K562 (cell line): Measurements from ENCODE around the gene MUSTN1. TPM values are rescaled to one million over a fixed set of nuclear protein-coding genes. Genes with fewer than 3 reads are reported as not detected.

Experiments used
- ATAC-seq: fragments of 200-7000 bp; cut with Tn5 transposase; 3 replicates; pipeline ENCODE4 v1.9.1; 2020; ENCODE audit warnings: moderate library complexity
- BruUV-seq: library from RNA; stranded (reverse); fragments of 400-500 nt; replicated peaks from 2 replicates; lab custom pipeline; 2021; lab: Mats Ljungman, UMichigan
- CTCF ChIA-PET: fragments of 300-600 bp; formaldehyde crosslinking; extraction: SDS; loops from one replicate; lab custom pipeline; 2021; ENCODE audit warnings: low intra/inter-chr PET ratio; lab: Yijun Ruan, JAX
- POLR2A ChIA-PET: fragments of 300-600, 350-650 bp; sonication (Branson Sonifier 250); formaldehyde crosslinking; extraction: SDS; loops from one replicate; lab custom pipeline; 2021; ENCODE audit warnings: antibody characterized with exemption, inconsistent platforms; lab: Yijun Ruan, JAX
- DNase-seq, 4 experiments: peaks; one replicate each; pipeline versions ENCODE4 v3.0.0 to v3.0.0-alpha.2; 2011 to 2018; ENCODE audit warnings: low spot score in 3 of 4, mixed read lengths in 3 of 4; ENCODE audit errors: extremely low read depth in 1 of 4
- FAIRE-seq: peaks from 2 replicates; lab custom pipeline; 2011; peaks lifted over from hg19 to GRCh38; lab: Jason Lieb, UNC
- H2AFZ ChIP-seq: 2 replicates; pipeline ENCODE4 v1.6.0; 2011; ENCODE audit warnings: low read depth, low read length, control low read depth, inconsistent platforms
- H3K27ac ChIP-seq: fragments of 200-600 bp; 3 replicates; pipeline ENCODE4 v1.8.0; 2011; ENCODE audit warnings: low read depth, mild to moderate bottlenecking, control low read depth, inconsistent platforms, low read length, moderate library complexity, mixed read lengths; ENCODE audit errors: extremely low read depth
- H3K27me3 ChIP-seq, 2 experiments: fragments of 300-600 bp in 1 of 2; 2 replicates in 1 of 2; 3 replicates in 1 of 2; pipeline versions ENCODE4 v1.6.0 to v1.8.0; 2011; ENCODE audit warnings: inconsistent platforms in 2 of 2, low read length in 2 of 2, mild to moderate bottlenecking in 1 of 2, mixed read lengths in 1 of 2, moderate library complexity in 1 of 2; ENCODE audit not compliant: control insufficient read depth in 2 of 2, insufficient read depth in 2 of 2
- H3K36me3 ChIP-seq: fragments of 300-600 bp; 3 replicates; pipeline ENCODE4 v1.8.0; 2011; ENCODE audit warnings: mild to moderate bottlenecking, low read length, inconsistent platforms; ENCODE audit not compliant: control insufficient read depth, insufficient read depth
- H3K4me1 ChIP-seq, 2 experiments: fragments of 200-600 bp in 1 of 2; replicated peaks in 1 of 2; 2 replicates in 1 of 2; 3 replicates in 1 of 2; pipeline versions ENCODE4 v1.5.1 to v1.8.0; 2011; ENCODE audit warnings: inconsistent platforms in 2 of 2, low read length in 2 of 2, mild to moderate bottlenecking in 1 of 2, mixed read lengths in 1 of 2, moderate library complexity in 1 of 2; ENCODE audit not compliant: control insufficient read depth in 2 of 2, insufficient read depth in 2 of 2
- H3K4me2 ChIP-seq: 2 replicates; pipeline ENCODE4 v1.6.1; 2011; ENCODE audit warnings: low read length, control low read depth, inconsistent platforms, mixed read lengths; ENCODE audit not compliant: insufficient read depth
- H3K4me3 ChIP-seq: fragments of 200-600 bp; sonication (generic), shearing (Covaris generic); 2 replicates; pipeline ENCODE4 v1.5.1; 2016; ENCODE audit warnings: control low read depth, inconsistent platforms
- H3K79me2 ChIP-seq: fragments of 200-600 bp; 3 replicates; pipeline ENCODE4 v1.8.0; 2011; ENCODE audit warnings: low read length, inconsistent platforms; ENCODE audit not compliant: control insufficient read depth, insufficient read depth
- H3K9ac ChIP-seq, 2 experiments: 2 replicates each; pipeline versions ENCODE4 v1.6.0 to v1.6.1; 2011; ENCODE audit warnings: low read depth in 2 of 2, low read length in 2 of 2, control low read depth in 1 of 2, inconsistent platforms in 1 of 2, mild to moderate bottlenecking in 1 of 2, mixed read lengths in 1 of 2; ENCODE audit not compliant: insufficient read depth in 1 of 2
- H3K9me1 ChIP-seq: one replicate; pipeline ENCODE4 v1.6.0; 2011; ENCODE audit warnings: inconsistent platforms, mild to moderate bottlenecking, low read length, moderate library complexity; ENCODE audit not compliant: control insufficient read depth, insufficient read depth
- H3K9me3 ChIP-seq: replicated peaks from 2 replicates; pipeline ENCODE4 v1.5.1; 2011; ENCODE audit warnings: low read depth, low read length, inconsistent platforms; ENCODE audit not compliant: control insufficient read depth, insufficient read depth
- H4K20me1 ChIP-seq: replicated peaks from 2 replicates; pipeline ENCODE4 v1.6.1; 2011; ENCODE audit warnings: low read length, inconsistent platforms, mixed read lengths; ENCODE audit not compliant: control insufficient read depth, insufficient read depth
- DPF2 ChIP-seq: fragments of 450-650 bp; IDR thresholded peaks from 2 replicates; pipeline ENCODE4 v1.6.1; 2016
- KDM4B ChIP-seq, 2 experiments: fragments of 450-650 bp in 1 of 2; sonication (generic) in 1 of 2; IDR thresholded peaks; 2 replicates each; pipeline ENCODE4 v1.6.1; 2016 to 2017; ENCODE audit warnings: borderline replicate concordance in 2 of 2, antibody characterized with exemption in 1 of 2, low read depth in 1 of 2, mild to moderate bottlenecking in 1 of 2
- KLF6 ChIP-seq: fragments of 250-450 bp; sonication (Bioruptor Pico); IDR thresholded peaks from 2 replicates; pipeline ENCODE4 v1.4.0; 2020; ENCODE audit warnings: mild to moderate bottlenecking, moderate library complexity, borderline replicate concordance
- PPARD ChIP-seq: fragments of 250-450 bp; sonication (Bioruptor Pico); IDR thresholded peaks from 2 replicates; pipeline ENCODE4 v1.8.0; 2022; ENCODE audit warnings: inconsistent platforms, mild to moderate bottlenecking, moderate library complexity
- SMARCC2 ChIP-seq: fragments of 450-650 bp; IDR thresholded peaks from 2 replicates; pipeline ENCODE4 v1.6.1; 2017; ENCODE audit warnings: antibody characterized with exemption, moderate library complexity, mild to moderate bottlenecking, low read depth
- SRSF3 ChIP-seq: fragments of 200-400 bp; formaldehyde crosslinking; IDR thresholded peaks from 2 replicates; pipeline ENCODE4 v1.6.1; 2016; ENCODE audit warnings: mild to moderate bottlenecking, low read length, moderate library complexity; ENCODE audit not compliant: insufficient read depth
- STAT5B ChIP-seq: fragments of 250-450 bp; sonication (Bioruptor Pico); IDR thresholded peaks from 2 replicates; pipeline ENCODE4 v1.8.0; 2021; ENCODE audit warnings: mild to moderate bottlenecking, inconsistent platforms
- TEAD1 ChIP-seq, 2 experiments: fragments of 450-650 bp in 1 of 2; sonication (generic) in 1 of 2; formaldehyde crosslinking; IDR thresholded peaks; 2 replicates each; pipeline versions ENCODE4 v1.4.0 to v1.8.0; 2020 to 2022; ENCODE audit warnings: mild to moderate bottlenecking in 2 of 2, missing genetic modification reagents in 1 of 2
- ZFP30 ChIP-seq: fragments of 250-450 bp; sonication (Bioruptor Pico); IDR thresholded peaks from 2 replicates; pipeline ENCODE4 v1.8.0; 2022; ENCODE audit warnings: moderate library complexity, mild to moderate bottlenecking, inconsistent platforms, borderline replicate concordance
- ZNF583 ChIP-seq: fragments of 250-450 bp; sonication (Bioruptor Pico); IDR thresholded peaks from 2 replicates; pipeline ENCODE4 v1.4.0; 2020
- WGBS: fragments of 100-300 bp; shearing (Covaris generic); methylation state at CpG from one replicate; pipeline ENCODE4 v1.1.6; 2016; ENCODE audit warnings: low coverage, mixed read lengths; ENCODE audit not compliant: insufficient coverage; ENCODE audit errors: missing lambda C conversion rate; 5-methylcytosine and 5-hydroxymethylcytosine counted together
- in situ Hi-C: fragments of 300-500 bp; cut with MboI; formaldehyde crosslinking; loops from 4 replicates; pipeline ENCODE4 v1.15.0; 2018; ENCODE audit warnings: inconsistent platforms, mixed read lengths
- intact Hi-C: fragments of 100-400 bp; cut with micrococcal nuclease; formaldehyde crosslinking; loops from 2 replicates; pipeline ENCODE4 v1.14.2; 2022
- polyA plus RNA-seq, 8 experiments: library from polyadenylated mRNA; depleted of rRNA in 4 of 8; stranded (reverse) in 5 of 8; unstranded in 3 of 8; fragments of >200 nt; fragmentation: Nextera tagmentation in 2 of 8; fragmentation: Illumina TruSeq in 1 of 8; extraction: Ambion mirVana in 2 of 8; extraction: Trizol in 1 of 8; gene quantifications; 2 replicates each; pipeline versions ENCODE4 v1.2.1 to v1.2.3, GENCODE V29; 2011 to 2014; ENCODE audit warnings: inconsistent platforms in 1 of 8, missing spikeins in 1 of 8
- total RNA-seq, 7 experiments: library from RNA; depleted of rRNA in 6 of 7; stranded (reverse); fragments of >200 nt in 6 of 7; fragmentation: Illumina TruSeq in 2 of 7; extraction: Trizol in 2 of 7; gene quantifications; 2 replicates each; pipeline versions ENCODE4 v1.2.1 to v1.2.3, GENCODE V29; 2011 to 2021; ENCODE audit warnings: low replicate concordance in 1 of 7
- TF ChIP-seq, protein P1 (sequence below): sonication (generic); formaldehyde crosslinking; IDR thresholded peaks from 2 replicates; pipeline ENCODE4 v1.8.1; 2023; ENCODE audit warnings: mild to moderate bottlenecking, missing genetic modification reagents

Gene MUSTN1
- total and polyA plus RNA-seq, 9 of the 15 experiments (the other 6 are each of a cell fraction or from before 2014, with no cell fraction given): 0.15 to 0.78 (median 0.44) TPM; not detected in 4

DNA sequence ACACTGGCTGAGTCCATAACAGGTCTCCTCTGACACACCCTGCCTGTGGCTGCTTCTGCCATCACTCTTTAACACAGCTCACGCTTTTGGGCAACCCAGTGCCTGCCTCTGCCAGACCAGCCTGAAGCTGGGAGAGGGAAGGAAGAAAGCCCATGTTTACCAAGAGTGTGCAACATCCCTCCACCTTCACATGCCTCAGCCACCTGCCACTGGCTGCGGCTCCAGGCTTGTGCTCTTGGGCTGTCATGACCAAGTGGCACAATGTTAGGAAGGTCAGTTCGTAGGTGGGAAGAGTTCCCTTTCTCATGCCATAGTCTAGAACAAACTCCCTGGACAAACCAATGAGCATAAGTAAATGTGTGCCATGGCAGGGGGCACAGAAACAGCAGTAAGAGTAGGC lies 42.3 kb upstream of the MUSTN1 start:
- no TSS peak for BruUV-seq
- 71% methylated on average over 3 of the region's 3 CpGs for WGBS
- Histone ChIP-seq H3K9me1 (no peaks in the 10 kb centered on the region), H3K9ac (no peak overlapping the region)
- TF ChIP-seq ZFP30: no peak
- TF ChIP-seq SRSF3: no peak
- no peak for TF ChIP-seq SMARCC2
- TF ChIP-seq DPF2: no peak
- no peak for TF ChIP-seq TEAD1 (CRISPR knock-in tag; IDR thresholded peaks at IDR 0.05)
- TF ChIP-seq, protein P1, sequence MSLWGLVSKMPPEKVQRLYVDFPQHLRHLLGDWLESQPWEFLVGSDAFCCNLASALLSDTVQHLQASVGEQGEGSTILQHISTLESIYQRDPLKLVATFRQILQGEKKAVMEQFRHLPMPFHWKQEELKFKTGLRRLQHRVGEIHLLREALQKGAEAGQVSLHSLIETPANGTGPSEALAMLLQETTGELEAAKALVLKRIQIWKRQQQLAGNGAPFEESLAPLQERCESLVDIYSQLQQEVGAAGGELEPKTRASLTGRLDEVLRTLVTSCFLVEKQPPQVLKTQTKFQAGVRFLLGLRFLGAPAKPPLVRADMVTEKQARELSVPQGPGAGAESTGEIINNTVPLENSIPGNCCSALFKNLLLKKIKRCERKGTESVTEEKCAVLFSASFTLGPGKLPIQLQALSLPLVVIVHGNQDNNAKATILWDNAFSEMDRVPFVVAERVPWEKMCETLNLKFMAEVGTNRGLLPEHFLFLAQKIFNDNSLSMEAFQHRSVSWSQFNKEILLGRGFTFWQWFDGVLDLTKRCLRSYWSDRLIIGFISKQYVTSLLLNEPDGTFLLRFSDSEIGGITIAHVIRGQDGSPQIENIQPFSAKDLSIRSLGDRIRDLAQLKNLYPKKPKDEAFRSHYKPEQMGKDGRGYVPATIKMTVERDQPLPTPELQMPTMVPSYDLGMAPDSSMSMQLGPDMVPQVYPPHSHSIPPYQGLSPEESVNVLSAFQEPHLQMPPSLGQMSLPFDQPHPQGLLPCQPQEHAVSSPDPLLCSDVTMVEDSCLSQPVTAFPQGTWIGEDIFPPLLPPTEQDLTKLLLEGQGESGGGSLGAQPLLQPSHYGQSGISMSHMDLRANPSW: no peak
- TF ChIP-seq STAT5B (CRISPR knock-in tag): no peak
- no peak for TF ChIP-seq ZNF583 (CRISPR knock-in tag)
- no peak for TF ChIP-seq KLF6
- TF ChIP-seq PPARD (CRISPR knock-in tag): no peak
- TF ChIP-seq KDM4B (IDR thresholded peaks at IDR 0.05; ENCODE audit: borderline replicate concordance in 2 of 2, low read depth in 1 of 2): no peak
- TF ChIP-seq, all 486 proteins: peak for 0
- in situ Hi-C loops: no loop called here
- H3K27me3 ChIP-seq: no peaks in the 10 kb centered on the region
- ATAC-seq (no peak), DNase-seq (no peak), FAIRE-seq (no peak)
- H4K20me1 ChIP-seq: no peaks in the 10 kb centered on the region
- CTCF ChIA-PET: no interaction called here
- no peak overlapping the region for H3K27ac ChIP-seq
- no peak overlapping the region for H3K4me3 ChIP-seq
- POLR2A ChIA-PET: no interaction called here
- H3K9me3 ChIP-seq: no peaks in the 10 kb centered on the region
- no peak overlapping the region for H3K4me2 ChIP-seq
- no peak overlapping the region for H2AFZ ChIP-seq
- H3K36me3 ChIP-seq: no peaks in the 10 kb centered on the region
- intact Hi-C loops: no loop called here
- H3K4me1 ChIP-seq: peaks cover 4 to 37% of the 10 kb centered on the region in 2 experiments; a peak in 4 of 5 replicates
- H3K79me2 ChIP-seq: no peaks in the 10 kb centered on the region
